Uterus (tissue), 2 donors: Measurements from ENCODE around the gene CMKLR1.

Experiments
- POLR2A ChIP-seq, 2 donors: fragments of 450-650 bp; IDR thresholded peaks; one replicate each; pipeline ENCODE4 v1.6.1; 2016; ENCODE audit warnings: antibody characterized with exemption in 2 of 2, mild to moderate bottlenecking in 1 of 2, moderate library complexity in 1 of 2
- TF ChIP-seq, protein P1 (sequence below), 4 experiments: fragments of 200-600 bp in 2 of 4; fragments of 450-650 bp in 2 of 4; sonication (generic) in 2 of 4; IDR thresholded peaks; one replicate each; pipeline ENCODE4 v1.5.1; 2016 to 2019; ENCODE audit warnings: antibody characterized with exemption in 4 of 4, mild to moderate bottlenecking in 2 of 4, moderate library complexity in 1 of 4

DNA sequence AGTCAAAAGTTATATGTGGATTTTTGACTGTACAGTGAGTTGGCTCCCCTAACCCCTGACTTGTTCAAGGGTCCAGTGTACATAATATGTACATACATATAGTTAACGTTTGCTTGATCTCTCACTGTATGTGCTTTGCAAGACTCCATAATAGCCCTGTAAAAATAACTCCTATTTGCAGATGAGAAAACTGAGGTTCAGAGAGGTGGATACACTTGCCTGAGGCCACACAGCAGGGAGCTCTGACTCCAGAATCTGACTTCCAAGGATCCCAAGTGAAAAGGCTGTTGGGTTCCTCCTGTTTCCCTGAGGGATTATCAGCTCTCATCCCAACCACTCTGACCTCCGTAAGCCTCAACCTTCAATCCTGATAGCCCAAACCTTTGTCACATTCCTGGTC lies 41.7 kb downstream of the CMKLR1 start:
- TF ChIP-seq POLR2A (IDR thresholded peaks at IDR 0.05): no peak
- TF ChIP-seq, protein P1, sequence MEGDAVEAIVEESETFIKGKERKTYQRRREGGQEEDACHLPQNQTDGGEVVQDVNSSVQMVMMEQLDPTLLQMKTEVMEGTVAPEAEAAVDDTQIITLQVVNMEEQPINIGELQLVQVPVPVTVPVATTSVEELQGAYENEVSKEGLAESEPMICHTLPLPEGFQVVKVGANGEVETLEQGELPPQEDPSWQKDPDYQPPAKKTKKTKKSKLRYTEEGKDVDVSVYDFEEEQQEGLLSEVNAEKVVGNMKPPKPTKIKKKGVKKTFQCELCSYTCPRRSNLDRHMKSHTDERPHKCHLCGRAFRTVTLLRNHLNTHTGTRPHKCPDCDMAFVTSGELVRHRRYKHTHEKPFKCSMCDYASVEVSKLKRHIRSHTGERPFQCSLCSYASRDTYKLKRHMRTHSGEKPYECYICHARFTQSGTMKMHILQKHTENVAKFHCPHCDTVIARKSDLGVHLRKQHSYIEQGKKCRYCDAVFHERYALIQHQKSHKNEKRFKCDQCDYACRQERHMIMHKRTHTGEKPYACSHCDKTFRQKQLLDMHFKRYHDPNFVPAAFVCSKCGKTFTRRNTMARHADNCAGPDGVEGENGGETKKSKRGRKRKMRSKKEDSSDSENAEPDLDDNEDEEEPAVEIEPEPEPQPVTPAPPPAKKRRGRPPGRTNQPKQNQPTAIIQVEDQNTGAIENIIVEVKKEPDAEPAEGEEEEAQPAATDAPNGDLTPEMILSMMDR (IDR thresholded peaks at IDR 0.05): no peak
